ENCODE data around the gene SPACA4. TPM values are rescaled to one million over a fixed set of nuclear protein-coding genes. Genes with fewer than 3 reads are reported as not detected.

SPACA4 gene
- polyA plus RNA-seq, 1 of the 3 experiments (the other 2 are of a cell fraction), result not detected

DNA sequence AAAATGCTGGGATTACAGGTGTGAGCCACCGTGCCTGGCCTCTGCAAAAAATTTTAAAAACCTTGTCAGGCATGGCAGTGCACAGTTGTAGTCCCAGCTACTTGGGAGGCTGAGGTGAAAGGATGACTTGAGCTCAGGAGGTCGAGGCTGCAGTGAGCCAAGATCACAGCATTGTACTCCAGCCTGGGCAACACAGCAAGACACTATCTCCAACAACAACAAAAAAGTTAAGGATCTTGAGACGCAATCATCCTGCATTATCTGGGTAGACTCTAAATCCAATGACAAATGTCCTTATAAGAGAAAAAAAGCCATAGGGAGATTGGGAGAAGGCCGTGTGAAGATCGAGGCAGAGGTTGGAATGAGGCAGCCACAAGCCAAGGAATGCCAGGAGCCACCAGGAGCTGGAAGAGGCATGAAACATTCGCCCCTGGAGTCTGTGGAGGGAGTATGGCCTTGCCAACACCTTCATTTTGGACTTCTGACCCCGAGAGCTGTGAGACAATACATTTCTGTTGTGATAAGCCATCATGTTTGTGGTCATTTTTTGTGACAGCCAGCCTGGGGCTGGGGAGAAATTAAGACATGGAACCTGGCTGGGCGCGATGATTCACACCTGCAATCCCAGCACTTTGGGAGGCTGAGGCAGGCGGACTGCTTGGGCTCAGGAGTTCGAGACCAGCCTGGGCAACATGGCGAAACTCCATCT lies 44.6 kb downstream of the SPACA4 start:
- DNase-seq, result no peak
- TF ChIP-seq RFX5 (IDR thresholded peaks at IDR 0.05; ENCODE audit: low read length), result no peak
- TF ChIP-seq NFIC (IDR thresholded peaks at IDR 0.05; ENCODE audit: borderline replicate concordance), result no peak
- TF ChIP-seq GABPA (IDR thresholded peaks at IDR 0.05; ENCODE audit: low read depth), result no peak
- TF ChIP-seq USF2 (IDR thresholded peaks at IDR 0.05; ENCODE audit: borderline replicate concordance, low read depth, low read length), result no peak
- no peak for TF ChIP-seq USF1 (IDR thresholded peaks at IDR 0.05; ENCODE audit: borderline replicate concordance, low read depth)
- no peak for TF ChIP-seq MAX (IDR thresholded peaks at IDR 0.05; ENCODE audit: low read depth)
- no peak for TF ChIP-seq SIN3A (IDR thresholded peaks at IDR 0.05; ENCODE audit: borderline replicate concordance, low read depth, low read length)
- TF ChIP-seq CTCF (IDR thresholded peaks at IDR 0.05), result no peak
- TF ChIP-seq, protein P1, sequence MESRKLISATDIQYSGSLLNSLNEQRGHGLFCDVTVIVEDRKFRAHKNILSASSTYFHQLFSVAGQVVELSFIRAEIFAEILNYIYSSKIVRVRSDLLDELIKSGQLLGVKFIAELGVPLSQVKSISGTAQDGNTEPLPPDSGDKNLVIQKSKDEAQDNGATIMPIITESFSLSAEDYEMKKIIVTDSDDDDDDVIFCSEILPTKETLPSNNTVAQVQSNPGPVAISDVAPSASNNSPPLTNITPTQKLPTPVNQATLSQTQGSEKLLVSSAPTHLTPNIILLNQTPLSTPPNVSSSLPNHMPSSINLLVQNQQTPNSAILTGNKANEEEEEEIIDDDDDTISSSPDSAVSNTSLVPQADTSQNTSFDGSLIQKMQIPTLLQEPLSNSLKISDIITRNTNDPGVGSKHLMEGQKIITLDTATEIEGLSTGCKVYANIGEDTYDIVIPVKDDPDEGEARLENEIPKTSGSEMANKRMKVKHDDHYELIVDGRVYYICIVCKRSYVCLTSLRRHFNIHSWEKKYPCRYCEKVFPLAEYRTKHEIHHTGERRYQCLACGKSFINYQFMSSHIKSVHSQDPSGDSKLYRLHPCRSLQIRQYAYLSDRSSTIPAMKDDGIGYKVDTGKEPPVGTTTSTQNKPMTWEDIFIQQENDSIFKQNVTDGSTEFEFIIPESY (IDR thresholded peaks at IDR 0.05; ENCODE audit: borderline replicate concordance, low read depth), result no peak
- no peak for TF ChIP-seq RCOR1 (IDR thresholded peaks at IDR 0.05; ENCODE audit: low read length)
- TF ChIP-seq FOXM1 (IDR thresholded peaks at IDR 0.05; ENCODE audit: low read depth), result no peak
- TF ChIP-seq JUND (IDR thresholded peaks at IDR 0.05), result no peak
- no peak for TF ChIP-seq RXRA (IDR thresholded peaks at IDR 0.05; ENCODE audit: borderline replicate concordance, low read depth)
- no peak for TF ChIP-seq YY1 (IDR thresholded peaks at IDR 0.05; ENCODE audit: low read depth)
- TF ChIP-seq, protein P2, sequence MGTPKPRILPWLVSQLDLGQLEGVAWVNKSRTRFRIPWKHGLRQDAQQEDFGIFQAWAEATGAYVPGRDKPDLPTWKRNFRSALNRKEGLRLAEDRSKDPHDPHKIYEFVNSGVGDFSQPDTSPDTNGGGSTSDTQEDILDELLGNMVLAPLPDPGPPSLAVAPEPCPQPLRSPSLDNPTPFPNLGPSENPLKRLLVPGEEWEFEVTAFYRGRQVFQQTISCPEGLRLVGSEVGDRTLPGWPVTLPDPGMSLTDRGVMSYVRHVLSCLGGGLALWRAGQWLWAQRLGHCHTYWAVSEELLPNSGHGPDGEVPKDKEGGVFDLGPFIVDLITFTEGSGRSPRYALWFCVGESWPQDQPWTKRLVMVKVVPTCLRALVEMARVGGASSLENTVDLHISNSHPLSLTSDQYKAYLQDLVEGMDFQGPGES (IDR thresholded peaks at IDR 0.05; ENCODE audit: low read depth, low read length), result no peak
- H3K79me2 ChIP-seq (ENCODE audit: insufficient read depth), result no peaks in the 10 kb centered on the region
- H3F3A ChIP-seq (replicated peaks; ENCODE audit: insufficient read depth), result no peaks in the 10 kb centered on the region
- CTCF ChIA-PET, result interaction anchor here (0.6 kb wide), 1 partner anchor 65 kb away, joined by 3 read pairs; no protein-coding TSS in a partner anchor
- H3K9ac ChIP-seq, result no peak overlapping the region
- WGBS (ENCODE audit: low lambda C conversion rate), result 82% methylated on average over 12 of the region's 12 CpGs
- H2AFZ ChIP-seq (ENCODE audit: low read depth), result no peak overlapping the region
- POLR2A ChIA-PET, result interaction anchor here (1.1 kb wide), 1 partner anchor 27 kb away, joined by 3 read pairs; no protein-coding TSS in a partner anchor
- H3K4me2 ChIP-seq, result no peak overlapping the region
- H3K9me2 ChIP-seq, result no peaks in the 10 kb centered on the region
- H3K4me3 ChIP-seq (ENCODE audit: low read depth in 2 of 2, low read length in 1 of 2), result no peak overlapping the region
- no peaks in the 10 kb centered on the region for H3K9me3 ChIP-seq
- no peaks in the 10 kb centered on the region for H3K36me3 ChIP-seq (replicated peaks in 1 of 2; ENCODE audit: control insufficient read depth in 1 of 2, insufficient read depth in 2 of 2, low read length in 1 of 2)
- H3K4me1 ChIP-seq (ENCODE audit: control insufficient read depth in 1 of 2, insufficient read depth in 2 of 2, low read depth in 1 of 2, low read length in 1 of 2), result peaks cover 0 to 10% of the 10 kb centered on the region in 2 experiments; a peak in 1 of 4 replicates
- no peak overlapping the region for H3K27ac ChIP-seq (ENCODE audit: low read depth in 2 of 2, low read length in 1 of 2)
- no peaks in the 10 kb centered on the region for H4K20me1 ChIP-seq (ENCODE audit: insufficient read depth)
- no peaks in the 10 kb centered on the region for H3K27me3 ChIP-seq (ENCODE audit: insufficient read depth)

Measured in SK-N-SH (cell line).